IMR-90 (cell line): ENCODE results near the gene CDK6. TPM values are rescaled to one million over a fixed set of nuclear protein-coding genes. Genes with fewer than 3 reads are reported as not detected.
A peak's percentile ranks its signal among the peaks of the same experiment; 100 is the strongest.

Experiments
- ATAC-seq: fragments of 200-7000 bp; cut with Tn5 transposase; 2 replicates; pipeline ENCODE4 v1.9.1; 2020; ENCODE audit warnings: low read depth, mild to moderate bottlenecking, moderate library complexity
- BruUV-seq: library from RNA; stranded (reverse); fragments of 400-500 nt; replicated peaks from 2 replicates; lab custom pipeline; 2021; lab: Mats Ljungman, UMichigan
- CTCF ChIA-PET: fragments of 300-600 bp; formaldehyde crosslinking; extraction: SDS; loops from one replicate; lab custom pipeline; 2021; ENCODE audit warnings: antibody characterized with exemption; lab: Yijun Ruan, JAX
- POLR2A ChIA-PET: fragments of 300-600 bp; sonication (Branson Sonifier 250); formaldehyde crosslinking; loops from one replicate; lab custom pipeline; 2022; ENCODE audit warnings: antibody characterized with exemption; ENCODE audit not compliant: unreplicated experiment; lab: Charles Lee
- DNase-seq: peaks from one replicate; pipeline ENCODE4 v3.0.0; 2013
- H2AFZ ChIP-seq: replicated peaks from 2 replicates; pipeline ENCODE3; 2013; ENCODE audit warnings: low read length, mild to moderate bottlenecking; ENCODE audit not compliant: poor library complexity
- H2AK5ac ChIP-seq: 2 replicates; pipeline ENCODE4 v1.6.1; 2013; ENCODE audit warnings: low read depth, low read length, inconsistent platforms
- H2AK9ac ChIP-seq: replicated peaks from 2 replicates; pipeline ENCODE3; 2013; ENCODE audit warnings: mild to moderate bottlenecking, low read depth, low read length, moderate library complexity; ENCODE audit not compliant: poor library complexity
- H2BK120ac ChIP-seq: 2 replicates; pipeline ENCODE4 v1.6.1; 2013; ENCODE audit warnings: low read depth, low read length, inconsistent platforms
- H2BK15ac ChIP-seq: 3 replicates; pipeline ENCODE4 v1.6.1; 2013; ENCODE audit warnings: low read depth, low read length, inconsistent platforms
- H2BK20ac ChIP-seq: 2 replicates; pipeline ENCODE4 v1.6.1; 2013; ENCODE audit warnings: low read depth, mild to moderate bottlenecking, inconsistent platforms, low read length, moderate library complexity
- H2BK5ac ChIP-seq: 2 replicates; pipeline ENCODE4 v1.6.1; 2013; ENCODE audit warnings: mild to moderate bottlenecking, low read depth, low read length, inconsistent platforms; ENCODE audit not compliant: poor library complexity, severe bottlenecking
- H3K14ac ChIP-seq: replicated peaks from 2 replicates; pipeline ENCODE4 v1.6.1; 2013; ENCODE audit warnings: low read depth, low read length, inconsistent platforms
- H3K18ac ChIP-seq: 2 replicates; pipeline ENCODE4 v1.6.1; 2013; ENCODE audit warnings: low read depth, low read length, control low read depth
- H3K23ac ChIP-seq: 2 replicates; pipeline ENCODE4 v1.6.1; 2013; ENCODE audit warnings: low read depth, low read length, inconsistent platforms
- H3K27ac ChIP-seq: 2 replicates; pipeline ENCODE4 v1.5.1; 2013; ENCODE audit warnings: mild to moderate bottlenecking, control low read depth, low read length; ENCODE audit not compliant: insufficient read depth
- H3K27me3 ChIP-seq: 2 replicates; pipeline ENCODE4 v1.6.1; 2013; ENCODE audit warnings: low read length; ENCODE audit not compliant: control insufficient read depth, insufficient read depth
- H3K36me3 ChIP-seq: 2 replicates; pipeline ENCODE4 v1.6.1; 2013; ENCODE audit warnings: low read length, mixed read lengths; ENCODE audit not compliant: control insufficient read depth, insufficient read depth
- H3K4ac ChIP-seq: 2 replicates; pipeline ENCODE4 v1.6.1; 2013; ENCODE audit warnings: low read depth, low read length, inconsistent platforms
- H3K4me1 ChIP-seq: 2 replicates; pipeline ENCODE4 v1.6.1; 2013; ENCODE audit warnings: low read length, mixed read lengths; ENCODE audit not compliant: control insufficient read depth, insufficient read depth
- H3K4me2 ChIP-seq: 2 replicates; pipeline ENCODE4 v1.6.1; 2013; ENCODE audit warnings: low read depth, mild to moderate bottlenecking, control low read depth, low read length, moderate library complexity
- H3K4me3 ChIP-seq: 2 replicates; pipeline ENCODE4 v1.5.1; 2013; ENCODE audit warnings: low read depth, mild to moderate bottlenecking, control low read depth, low read length, moderate library complexity; ENCODE audit not compliant: insufficient read depth
- H3K56ac ChIP-seq: 2 replicates; pipeline ENCODE4 v1.6.1; 2013; ENCODE audit warnings: low read length, inconsistent platforms; ENCODE audit not compliant: insufficient read depth; ENCODE audit errors: extremely low read depth
- H3K79me1 ChIP-seq, 2 experiments: 2 replicates each; pipeline ENCODE4 v1.6.1; 2013; ENCODE audit warnings: low read length in 2 of 2, inconsistent platforms in 1 of 2, low read depth in 1 of 2
- H3K9ac ChIP-seq: 2 replicates; pipeline ENCODE4 v1.6.1; 2013; ENCODE audit warnings: low read depth, low read length, control low read depth
- H3K9me1 ChIP-seq: 2 replicates; pipeline ENCODE4 v1.6.1; 2013; ENCODE audit warnings: low read length, inconsistent platforms; ENCODE audit not compliant: insufficient read depth
- H3K9me3 ChIP-seq: 2 replicates; pipeline ENCODE4 v1.6.1; 2013; ENCODE audit warnings: low read length; ENCODE audit not compliant: control insufficient read depth, insufficient read depth
- H4K20me1 ChIP-seq: 2 replicates; pipeline ENCODE4 v1.6.1; 2013; ENCODE audit warnings: low read length, inconsistent platforms; ENCODE audit not compliant: insufficient read depth
- H4K5ac ChIP-seq: 2 replicates; pipeline ENCODE4 v1.6.1; 2013; ENCODE audit warnings: mild to moderate bottlenecking, low read depth, low read length, control low read depth
- H4K8ac ChIP-seq, 2 experiments: 2 replicates each; pipeline ENCODE4 v1.6.1; 2013; ENCODE audit warnings: low read depth in 2 of 2, low read length in 2 of 2, control low read depth in 1 of 2, inconsistent platforms in 1 of 2
- H4K91ac ChIP-seq: 2 replicates; pipeline ENCODE4 v1.6.1; 2013; ENCODE audit warnings: low read depth, low read length, inconsistent platforms; ENCODE audit not compliant: insufficient read depth
- CEBPB ChIP-seq: IDR thresholded peaks from 2 replicates; pipeline ENCODE4 v1.6.1; 2012; ENCODE audit warnings: low read depth, low read length, improper control_type of control experiment
- MXI1 ChIP-seq: IDR thresholded peaks from 2 replicates; pipeline ENCODE4 v1.6.1; 2012; ENCODE audit warnings: low read depth, mild to moderate bottlenecking, low read length, moderate library complexity, borderline replicate concordance
- RFX5 ChIP-seq: IDR thresholded peaks from 2 replicates; pipeline ENCODE4 v1.8.0; 2012; ENCODE audit warnings: low read depth, mild to moderate bottlenecking, low read length, moderate library complexity
- WGBS, 2 experiments: methylation state at CpG; one replicate each; pipeline versions ENCODE4 v1.1.5 to v1.1.7; 2013; ENCODE audit warnings: missing lambda C conversion rate in 2 of 2; ENCODE audit not compliant: insufficient read length in 1 of 2; ENCODE audit errors: extremely low coverage in 2 of 2; 5-methylcytosine and 5-hydroxymethylcytosine counted together
- dilution Hi-C: fragments of 300-500 bp; cut with HindIII; formaldehyde crosslinking; loops from one replicate; pipeline ENCODE4 v1.14.3; 2018; ENCODE audit warnings: low sequenced_read_pairs; ENCODE audit not compliant: unreplicated experiment
- in situ Hi-C: fragments of 300-500 bp; cut with MboI; formaldehyde crosslinking; loops from 3 replicates; pipeline ENCODE4 v1.14.3; 2019; ENCODE audit warnings: low sequenced_read_pairs, inconsistent platforms, mixed read lengths
- intact Hi-C: fragments of 100-400 bp; cut with micrococcal nuclease; formaldehyde crosslinking; loops from 2 replicates; pipeline ENCODE4 v1.10.0; 2022
- polyA plus RNA-seq, 3 experiments: library from polyadenylated mRNA; depleted of rRNA; stranded (reverse); fragments of >200 nt; gene quantifications; 2 replicates each; pipeline ENCODE4 v1.2.3, GENCODE V29; 2012; ENCODE audit warnings: low replicate concordance in 1 of 3
- total RNA-seq: library from RNA; depleted of rRNA; stranded (reverse); fragments of >200 nt; gene quantifications from 2 replicates; pipeline ENCODE4 v1.2.3, GENCODE V29; 2012

CDK6 gene
- total and polyA plus RNA-seq, 2 of the 4 experiments (the other 2 are of a cell fraction), result 21.5 to 195 TPM

DNA sequence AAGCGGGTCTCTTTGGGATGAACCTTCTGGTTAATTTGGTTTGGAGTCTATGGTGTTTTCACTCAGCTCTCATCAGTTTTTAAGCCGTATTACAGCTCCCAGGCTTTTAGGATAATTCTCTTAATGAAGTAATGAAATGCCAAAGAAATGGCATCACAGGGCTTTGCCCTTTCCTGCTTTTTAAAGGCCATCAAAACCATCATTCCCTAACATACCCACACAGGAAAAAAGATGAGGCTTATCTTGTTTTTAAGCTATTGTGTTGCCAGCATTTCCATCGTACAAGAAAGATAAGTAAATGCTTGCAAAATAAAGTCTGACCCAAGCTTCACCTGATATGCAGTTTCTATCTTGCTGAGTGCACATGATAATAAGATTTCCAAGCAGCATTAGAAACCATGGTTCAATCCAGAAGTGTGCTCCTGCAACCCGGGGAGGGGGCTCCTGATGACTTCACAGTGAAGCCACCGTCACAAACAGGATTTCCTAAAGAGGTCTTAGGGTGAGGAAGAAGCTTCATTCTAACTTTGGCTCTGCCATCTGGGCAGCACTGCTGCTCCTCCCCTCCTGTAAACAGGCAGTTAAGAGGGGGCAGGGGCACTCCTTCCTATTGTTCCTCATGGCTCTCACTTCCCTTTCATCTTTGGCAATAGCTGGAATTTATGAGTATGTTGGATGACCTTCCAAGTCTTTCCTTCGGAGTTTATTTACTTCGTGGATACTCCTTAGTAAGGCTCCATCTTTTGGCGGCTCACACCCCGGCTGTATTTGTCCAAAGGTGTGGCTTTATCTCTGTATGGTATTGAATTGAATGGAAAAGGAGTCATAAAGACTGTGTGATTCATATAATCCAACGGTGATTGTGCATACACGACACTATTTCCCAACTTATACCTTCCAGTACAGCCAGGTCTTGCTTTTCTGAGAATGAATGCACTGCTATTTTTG, 191.0 kb downstream of the CDK6 start:
- in situ Hi-C loops (no loop called here), intact Hi-C loops (loop anchor here (10.0 kb wide), 1 partner anchor 259 kb away; no protein-coding TSS in a partner anchor), dilution Hi-C loops (no loop called here)
- no peak overlapping the region for H3K4me2 ChIP-seq
- CTCF ChIA-PET, result no interaction called here
- no peak overlapping the region for H3K9ac ChIP-seq
- no peak overlapping the region for H2BK120ac ChIP-seq
- H3K27ac ChIP-seq, result no peak overlapping the region
- no peak overlapping the region for H4K8ac ChIP-seq
- no peak overlapping the region for H3K18ac ChIP-seq
- POLR2A ChIA-PET, result no interaction called here
- WGBS, 2 experiments, result no CpG with 5 or more reads among the region's 11 CpGs
- DNase-seq, result peak; percentile 15
- peak overlapping the region; percentile 31; the same call in 1 of the 2 replicates for H3K23ac ChIP-seq
- H2AK5ac ChIP-seq, result no peak overlapping the region
- TF ChIP-seq RFX5 (no peak), MXI1 (no peak), CEBPB (0 out of 2 replicates have a peak, but pooled peaks have one; percentile 21)
- no peak overlapping the region for H2AK9ac ChIP-seq
- H4K5ac ChIP-seq, result no peak overlapping the region
- H3K9me3 ChIP-seq, result no peaks in the 10 kb centered on the region
- H2BK5ac ChIP-seq, result no peak overlapping the region
- H2AFZ ChIP-seq, result no peak overlapping the region
- H2BK15ac ChIP-seq, result no peak overlapping the region
- no TSS peak for BruUV-seq
- H4K20me1 ChIP-seq, result peaks cover 36% of the 10 kb centered on the region
- H4K91ac ChIP-seq, result no peak overlapping the region
- H3K79me1 ChIP-seq, result peaks cover 27 to 87% of the 10 kb centered on the region in 2 experiments
- no peak overlapping the region for H3K4me3 ChIP-seq
- peaks cover 14% of the 10 kb centered on the region for H3K9me1 ChIP-seq
- H2BK20ac ChIP-seq, result no peak overlapping the region
- H3K4ac ChIP-seq, result no peak overlapping the region
- H3K4me1 ChIP-seq, result peaks cover 16% of the 10 kb centered on the region
- H3K27me3 ChIP-seq, result no peaks in the 10 kb centered on the region
- no peak overlapping the region for H3K56ac ChIP-seq
- no peak; the same call in 1 of the 2 replicates for ATAC-seq
- peaks cover 2% of the 10 kb centered on the region; the same call in 1 of the 2 replicates for H3K36me3 ChIP-seq
- H3K14ac ChIP-seq, result peak overlapping the region; percentile 26; the same call in 1 of the 2 replicates
